GM12864 (cell line): Measurements from ENCODE around the gene CDK18.

Source experiments
- DNase-seq: peaks from one replicate; pipeline ENCODE4 v3.0.0-alpha.2; 2011; ENCODE audit warnings: low read depth
- H3K4me3 ChIP-seq: 2 replicates; pipeline ENCODE4 v1.5.1; 2011; ENCODE audit warnings: mild to moderate bottlenecking, low read depth, low read length, control low read depth
- TF ChIP-seq, protein P1 (sequence below): IDR thresholded peaks from 2 replicates; pipeline ENCODE4 v1.5.1; 2011; ENCODE audit warnings: low read depth, mild to moderate bottlenecking, moderate library complexity, low read length, control low read depth, inconsistent platforms; ENCODE audit errors: missing control alignments

The CDK18 gene

DNA sequence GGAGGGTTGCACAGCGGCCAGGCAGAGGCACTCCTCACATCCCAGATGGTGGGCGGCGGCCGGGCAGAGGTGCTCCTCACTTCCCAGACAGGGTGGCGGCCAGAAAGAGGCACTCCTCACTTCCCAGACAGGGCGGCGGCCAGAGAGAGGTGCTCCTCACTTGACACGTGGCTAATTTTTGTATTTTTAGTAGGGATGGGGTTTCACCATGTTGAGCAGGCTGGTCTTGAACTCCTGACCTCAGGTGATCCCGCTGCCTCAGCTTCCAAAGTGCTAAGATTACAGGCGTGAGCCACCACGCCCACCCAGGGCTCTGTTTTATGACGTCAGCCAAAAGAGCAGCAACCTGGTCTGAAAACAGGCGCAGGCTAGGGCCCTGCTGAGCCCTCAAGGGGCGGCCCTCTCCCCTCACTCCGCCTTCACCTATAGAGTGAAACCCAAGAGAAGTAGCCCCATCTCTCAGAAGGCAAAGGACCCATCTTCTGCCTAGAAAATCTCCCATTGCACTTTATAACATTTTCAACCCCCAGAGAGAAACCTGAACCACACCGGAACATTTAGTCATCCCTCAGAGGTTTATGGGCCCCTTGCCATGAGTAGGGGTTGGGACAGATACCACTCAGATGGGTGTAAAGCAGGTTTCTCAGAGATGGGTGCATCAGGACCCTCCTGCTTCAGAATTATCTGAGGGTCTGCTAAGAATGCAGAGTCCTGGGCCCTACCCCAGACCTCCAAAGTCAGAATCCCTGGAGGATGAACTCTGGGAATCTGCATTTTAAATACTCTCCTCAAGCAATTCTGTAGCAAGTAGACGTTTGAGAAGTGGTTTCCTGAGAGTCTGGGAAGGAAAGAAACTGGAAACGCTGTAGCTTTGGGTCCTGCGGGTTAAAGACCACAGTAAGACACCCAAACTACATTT is 40.8 kb downstream of the CDK18 start:
- TF ChIP-seq, protein P1, sequence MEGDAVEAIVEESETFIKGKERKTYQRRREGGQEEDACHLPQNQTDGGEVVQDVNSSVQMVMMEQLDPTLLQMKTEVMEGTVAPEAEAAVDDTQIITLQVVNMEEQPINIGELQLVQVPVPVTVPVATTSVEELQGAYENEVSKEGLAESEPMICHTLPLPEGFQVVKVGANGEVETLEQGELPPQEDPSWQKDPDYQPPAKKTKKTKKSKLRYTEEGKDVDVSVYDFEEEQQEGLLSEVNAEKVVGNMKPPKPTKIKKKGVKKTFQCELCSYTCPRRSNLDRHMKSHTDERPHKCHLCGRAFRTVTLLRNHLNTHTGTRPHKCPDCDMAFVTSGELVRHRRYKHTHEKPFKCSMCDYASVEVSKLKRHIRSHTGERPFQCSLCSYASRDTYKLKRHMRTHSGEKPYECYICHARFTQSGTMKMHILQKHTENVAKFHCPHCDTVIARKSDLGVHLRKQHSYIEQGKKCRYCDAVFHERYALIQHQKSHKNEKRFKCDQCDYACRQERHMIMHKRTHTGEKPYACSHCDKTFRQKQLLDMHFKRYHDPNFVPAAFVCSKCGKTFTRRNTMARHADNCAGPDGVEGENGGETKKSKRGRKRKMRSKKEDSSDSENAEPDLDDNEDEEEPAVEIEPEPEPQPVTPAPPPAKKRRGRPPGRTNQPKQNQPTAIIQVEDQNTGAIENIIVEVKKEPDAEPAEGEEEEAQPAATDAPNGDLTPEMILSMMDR = no peak
- H3K4me3 ChIP-seq = no peak overlapping the region
- DNase-seq = no peak

DNA sequence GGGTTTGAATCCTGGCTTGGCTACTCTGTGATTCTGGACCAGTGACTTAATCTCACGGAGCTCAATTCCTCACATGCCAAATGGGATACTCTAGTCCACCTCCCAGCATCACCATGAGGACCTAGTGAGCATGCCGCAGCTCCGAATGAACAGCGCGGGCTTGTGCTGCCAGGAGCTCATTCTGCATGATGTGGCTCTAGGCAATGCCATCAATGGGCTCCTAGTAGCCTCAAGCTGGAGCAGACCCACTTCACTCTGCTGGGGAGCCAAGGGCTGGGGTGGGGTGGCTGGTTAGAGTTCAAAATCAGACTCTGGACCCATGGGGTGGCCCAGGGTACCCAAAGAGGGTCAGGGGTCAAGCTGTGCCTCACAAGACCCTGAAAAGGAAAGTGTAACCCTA is 41.5 kb downstream of the CDK18 start:
- TF ChIP-seq, protein P1 = no peak
- no peak overlapping the region for H3K4me3 ChIP-seq
- no peak for DNase-seq

- no peak for DNase-seq
- TF ChIP-seq, protein P1 = no peak
- no peak overlapping the region for H3K4me3 ChIP-seq
Measured at GRCh38 chr1:205546541-205546940, 42.1 kb downstream of the CDK18 start.

DNA sequence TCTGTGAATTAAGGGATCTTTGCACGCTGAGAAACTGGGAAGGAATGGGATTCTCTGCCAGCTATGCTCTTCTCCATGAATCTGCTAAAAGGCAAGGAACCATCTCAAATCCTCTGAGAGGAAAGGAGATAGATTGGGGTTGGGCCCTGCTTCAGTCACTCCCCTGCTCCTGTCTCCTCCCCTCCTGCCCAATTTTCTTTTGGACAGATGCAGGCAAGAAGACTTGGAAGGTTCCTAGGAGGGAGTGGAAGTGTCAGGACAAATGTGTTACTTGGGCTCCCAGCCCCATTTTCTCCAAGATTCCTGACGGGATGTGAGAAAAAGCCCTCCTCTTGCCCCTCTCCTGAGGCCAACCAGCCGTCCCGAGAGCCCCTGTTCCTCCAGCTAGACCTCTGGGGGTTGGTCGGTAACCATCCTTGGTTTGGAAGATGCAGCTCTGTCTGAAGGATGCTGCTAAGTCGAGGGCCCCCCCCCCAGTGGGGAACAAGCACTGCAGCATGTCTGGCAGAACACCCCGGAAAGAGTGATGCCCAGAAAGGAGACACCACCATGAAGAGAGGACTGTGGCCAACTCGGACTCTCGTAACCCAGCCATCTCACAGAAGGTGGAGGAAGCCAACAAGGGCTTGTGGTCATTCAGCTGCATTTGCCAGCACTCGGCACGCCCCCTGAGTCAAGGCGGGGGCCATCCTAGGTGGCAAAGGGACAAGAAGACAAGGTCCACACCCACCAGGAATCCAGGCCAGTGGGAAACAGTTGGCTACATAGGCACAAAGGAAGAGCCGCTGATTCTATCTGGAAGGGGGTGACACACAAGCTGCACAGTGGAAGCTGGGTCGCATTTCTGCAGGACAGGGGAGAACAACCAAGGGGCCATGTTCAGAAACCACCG is 43.7 kb downstream of the CDK18 start:
- TF ChIP-seq, protein P1 = no peak
- DNase-seq = no peak
- H3K4me3 ChIP-seq = no peak overlapping the region

- TF ChIP-seq, protein P1 = no peak
- no peak for DNase-seq
- no peak overlapping the region for H3K4me3 ChIP-seq
Measured at GRCh38 chr1:205554026-205554811, 49.8 kb downstream of the CDK18 start.

DNA sequence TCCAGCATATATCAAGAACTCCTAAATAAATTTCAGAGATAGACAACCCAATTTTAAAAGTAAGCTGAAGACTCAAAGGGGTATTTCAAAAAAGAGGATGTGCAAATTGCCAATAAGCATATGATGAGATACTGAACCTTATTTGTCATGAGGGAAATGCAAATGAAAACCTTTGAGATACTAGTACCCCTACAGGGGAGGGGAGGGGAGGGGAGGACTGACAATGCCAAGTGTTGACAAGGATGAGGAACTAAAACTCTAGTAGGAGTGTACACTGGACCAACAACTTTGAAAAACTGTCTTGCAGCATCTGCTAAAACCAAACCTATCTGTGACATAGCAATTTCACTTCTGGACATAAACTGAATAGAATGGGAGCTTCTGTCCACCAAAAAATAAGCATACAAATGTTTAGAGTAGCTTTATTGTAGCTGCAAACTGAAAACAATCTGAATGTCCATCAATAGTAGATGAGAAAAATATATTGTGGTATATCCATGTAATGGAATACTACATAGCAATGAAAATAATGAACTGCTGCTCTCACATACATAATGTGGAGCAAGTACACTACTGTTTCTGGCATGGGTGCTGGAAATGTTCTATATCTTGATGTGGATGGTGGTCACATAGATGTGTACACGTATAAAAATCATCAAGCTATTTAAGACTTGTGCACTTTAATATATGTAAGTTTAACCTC is 57.2 kb downstream of the CDK18 start:
- no peak for DNase-seq
- TF ChIP-seq, protein P1 = no peak
- no peak overlapping the region for H3K4me3 ChIP-seq
